HepG2 (cell line): Measurements from ENCODE around the gene BSND. TPM values are rescaled to one million over a fixed set of nuclear protein-coding genes. Genes with fewer than 3 reads are reported as not detected.

Experiments used
- polyA plus RNA-seq, 8 experiments: library from polyadenylated mRNA; depleted of rRNA in 3 of 8; stranded (reverse) in 7 of 8; unstranded in 1 of 8; fragments of >200 nt; fragmentation: Illumina TruSeq in 4 of 8; extraction: Trizol in 4 of 8; gene quantifications; 2 replicates each; pipeline versions ENCODE4 v1.2.1 to v1.2.3, GENCODE V29; 2011 to 2016; ENCODE audit warnings: low read depth in 4 of 8, missing spikeins in 1 of 8, mixed read lengths in 1 of 8; ENCODE audit not compliant: insufficient read depth in 1 of 8
- total RNA-seq, 5 experiments: library from RNA; depleted of rRNA; stranded (reverse); fragments of >200 nt; fragmentation: Illumina TruSeq; extraction: Trizol; gene quantifications; 2 replicates each; pipeline ENCODE4 v1.2.3, GENCODE V29; 2016; ENCODE audit warnings: low read depth in 1 of 5

The BSND gene
- total and polyA plus RNA-seq, 2 of the 13 experiments (the other 11 are each of a cell fraction or from before 2014, with no cell fraction given): not detected

Other genes starting within 250 kb of the BSND start
- gene PARS2, start 234.4 kb upstream of the BSND start, total RNA-seq (2016; rRNA removed; fragmentation: Illumina TruSeq; extraction: Trizol): 4.6 and 5.5 TPM in 2 replicates
- 2.4 and 3.2 TPM in 2 replicates for gene PARS2, start 234.4 kb upstream of the BSND start, polyA plus RNA-seq (2011; rRNA removed)
- not detected in 2 replicates for gene TTC22, start 197.6 kb upstream of the BSND start, total RNA-seq (2016; rRNA removed; fragmentation: Illumina TruSeq; extraction: Trizol)
- not detected in 2 replicates for gene TTC22, start 197.6 kb upstream of the BSND start, polyA plus RNA-seq (2011; rRNA removed)
- gene DHCR24, start 111.7 kb upstream of the BSND start, total RNA-seq (2016; rRNA removed; fragmentation: Illumina TruSeq; extraction: Trizol): 250 and 448 TPM in 2 replicates
- gene DHCR24, start 111.7 kb upstream of the BSND start, polyA plus RNA-seq (2011; rRNA removed): 374 and 484 TPM in 2 replicates
- not detected in 2 replicates for gene TMEM61, start 18.3 kb upstream of the BSND start, total RNA-seq (2016; rRNA removed; fragmentation: Illumina TruSeq; extraction: Trizol)
- not detected in 2 replicates for gene TMEM61, start 18.3 kb upstream of the BSND start, polyA plus RNA-seq (2011; rRNA removed)
- 31.2 and 80.5 TPM in 2 replicates for gene PCSK9, start 40.6 kb downstream of the BSND start, total RNA-seq (2016; rRNA removed; fragmentation: Illumina TruSeq; extraction: Trizol)
- gene PCSK9, start 40.6 kb downstream of the BSND start, polyA plus RNA-seq (2011; rRNA removed): 33.3 and 80.9 TPM in 2 replicates
- gene USP24, start 216.4 kb downstream of the BSND start, total RNA-seq (2016; rRNA removed; fragmentation: Illumina TruSeq; extraction: Trizol): 47.6 and 59.5 TPM in 2 replicates
- 17.2 and 18.8 TPM in 2 replicates for gene USP24, start 216.4 kb downstream of the BSND start, polyA plus RNA-seq (2011; rRNA removed)